Measurements from ENCODE around the gene MMP17. TPM values are rescaled to one million over a fixed set of nuclear protein-coding genes. Genes with fewer than 3 reads are reported as not detected.

The MMP17 gene
- total RNA-seq, 4 donors from 2014 or later = 1.3 to 3.1 (median 1.9) TPM

DNA sequence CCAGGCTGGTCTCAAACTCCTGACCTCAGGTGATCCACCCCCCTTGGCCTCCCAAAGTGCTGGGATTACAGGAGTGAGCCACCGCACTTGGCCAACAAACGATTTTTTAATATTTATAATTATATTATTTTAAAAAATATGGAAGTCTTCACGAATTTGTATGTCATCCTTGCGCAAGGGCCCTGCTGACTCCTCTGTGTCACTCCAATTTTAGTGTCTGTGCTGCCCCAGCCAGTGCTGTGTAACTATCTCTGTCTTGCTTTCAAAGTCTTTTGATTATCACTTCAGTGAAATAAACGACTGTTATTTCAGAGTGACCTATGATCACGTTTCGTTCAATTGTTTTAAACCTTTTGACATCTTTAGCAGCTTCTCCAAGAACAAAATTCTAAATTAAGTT is 13.1 kb upstream of the MMP17 start:
- no peak overlapping the region for H3K4me3 ChIP-seq
- no peaks in the 10 kb centered on the region for H3K36me3 ChIP-seq
- intact Hi-C loops (cut with DNase I) = no loop called here
- DNase-seq = no peak
- no peaks in the 10 kb centered on the region for H3K9me3 ChIP-seq
- H3K4me1 ChIP-seq = no peaks in the 10 kb centered on the region
- no peak overlapping the region for H3K27ac ChIP-seq
- WGBS, 2 donors = 79 to 81% methylated on average over 7 of the region's 7 CpGs
- TF ChIP-seq POLR2A (IDR thresholded peaks at IDR 0.05) = no peak
- TF ChIP-seq, protein P1, sequence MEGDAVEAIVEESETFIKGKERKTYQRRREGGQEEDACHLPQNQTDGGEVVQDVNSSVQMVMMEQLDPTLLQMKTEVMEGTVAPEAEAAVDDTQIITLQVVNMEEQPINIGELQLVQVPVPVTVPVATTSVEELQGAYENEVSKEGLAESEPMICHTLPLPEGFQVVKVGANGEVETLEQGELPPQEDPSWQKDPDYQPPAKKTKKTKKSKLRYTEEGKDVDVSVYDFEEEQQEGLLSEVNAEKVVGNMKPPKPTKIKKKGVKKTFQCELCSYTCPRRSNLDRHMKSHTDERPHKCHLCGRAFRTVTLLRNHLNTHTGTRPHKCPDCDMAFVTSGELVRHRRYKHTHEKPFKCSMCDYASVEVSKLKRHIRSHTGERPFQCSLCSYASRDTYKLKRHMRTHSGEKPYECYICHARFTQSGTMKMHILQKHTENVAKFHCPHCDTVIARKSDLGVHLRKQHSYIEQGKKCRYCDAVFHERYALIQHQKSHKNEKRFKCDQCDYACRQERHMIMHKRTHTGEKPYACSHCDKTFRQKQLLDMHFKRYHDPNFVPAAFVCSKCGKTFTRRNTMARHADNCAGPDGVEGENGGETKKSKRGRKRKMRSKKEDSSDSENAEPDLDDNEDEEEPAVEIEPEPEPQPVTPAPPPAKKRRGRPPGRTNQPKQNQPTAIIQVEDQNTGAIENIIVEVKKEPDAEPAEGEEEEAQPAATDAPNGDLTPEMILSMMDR (IDR thresholded peaks at IDR 0.05) = no peak
- H3K27me3 ChIP-seq = no peaks in the 10 kb centered on the region

DNA sequence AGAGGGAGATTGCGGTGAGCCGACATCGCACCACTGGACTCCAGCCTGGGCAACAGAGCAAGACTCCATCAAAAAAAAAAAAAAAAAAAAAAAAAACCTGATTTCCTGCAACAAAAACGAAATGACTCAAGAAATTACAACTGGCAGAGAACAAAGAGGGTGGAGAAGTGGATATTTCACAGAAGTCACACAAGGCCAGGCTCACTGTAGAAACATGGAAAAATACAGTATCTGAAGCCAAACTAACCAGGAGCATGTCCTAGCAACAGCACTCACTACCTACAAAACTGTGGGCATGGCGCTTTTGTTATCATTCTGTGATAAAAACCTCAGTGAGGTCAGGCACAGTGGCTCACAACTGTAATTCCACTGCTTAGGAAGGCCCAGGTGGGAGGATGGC is 11.7 kb upstream of the MMP17 start:
- TF ChIP-seq, protein P1 (IDR thresholded peaks at IDR 0.05) = no peak
- TF ChIP-seq POLR2A (IDR thresholded peaks at IDR 0.05) = no peak
- WGBS, 2 donors = 33 to 48% methylated on average over 2 to 5 of the region's 5 CpGs
- Histone ChIP-seq H3K36me3 (no peaks in the 10 kb centered on the region), H3K9me3 (no peaks in the 10 kb centered on the region), H3K27ac (no peak overlapping the region), H3K4me3 (no peak overlapping the region), H3K27me3 (no peaks in the 10 kb centered on the region), H3K4me1 (no peaks in the 10 kb centered on the region)
- no peak for DNase-seq
- intact Hi-C loops (cut with DNase I) = no loop called here

DNA sequence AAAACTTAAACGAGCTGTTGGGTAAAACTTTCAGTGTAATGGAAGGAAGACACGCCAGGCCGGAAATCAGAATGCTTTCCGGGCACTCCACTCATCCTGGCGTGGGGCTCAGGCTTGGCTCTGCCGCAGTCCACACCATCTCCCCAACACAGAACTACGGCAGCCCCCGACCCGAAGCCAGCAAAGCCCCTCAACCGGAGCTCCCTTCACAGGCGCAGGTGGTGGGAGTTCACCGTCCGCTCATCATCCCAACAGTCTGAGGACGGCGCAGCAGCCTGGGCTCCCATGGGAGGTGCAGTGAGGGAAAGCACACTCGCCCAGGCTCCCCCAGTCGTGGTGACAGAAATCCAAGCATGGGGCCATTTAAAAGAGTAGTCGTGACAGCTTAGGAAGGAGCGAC is 11.0 kb upstream of the MMP17 start:
- no peak overlapping the region for H3K27ac ChIP-seq
- no peak overlapping the region for H3K4me3 ChIP-seq
- no peaks in the 10 kb centered on the region for H3K9me3 ChIP-seq
- H3K36me3 ChIP-seq = no peaks in the 10 kb centered on the region
- no peak for TF ChIP-seq POLR2A (IDR thresholded peaks at IDR 0.05)
- TF ChIP-seq, protein P1 (IDR thresholded peaks at IDR 0.05) = no peak
- DNase-seq = no peak
- no peaks in the 10 kb centered on the region for H3K27me3 ChIP-seq
- H3K4me1 ChIP-seq = no peaks in the 10 kb centered on the region
- intact Hi-C loops (cut with DNase I) = no loop called here
- WGBS, 2 donors = 86 to 89% methylated on average over 10 to 16 of the region's 19 CpGs

DNA sequence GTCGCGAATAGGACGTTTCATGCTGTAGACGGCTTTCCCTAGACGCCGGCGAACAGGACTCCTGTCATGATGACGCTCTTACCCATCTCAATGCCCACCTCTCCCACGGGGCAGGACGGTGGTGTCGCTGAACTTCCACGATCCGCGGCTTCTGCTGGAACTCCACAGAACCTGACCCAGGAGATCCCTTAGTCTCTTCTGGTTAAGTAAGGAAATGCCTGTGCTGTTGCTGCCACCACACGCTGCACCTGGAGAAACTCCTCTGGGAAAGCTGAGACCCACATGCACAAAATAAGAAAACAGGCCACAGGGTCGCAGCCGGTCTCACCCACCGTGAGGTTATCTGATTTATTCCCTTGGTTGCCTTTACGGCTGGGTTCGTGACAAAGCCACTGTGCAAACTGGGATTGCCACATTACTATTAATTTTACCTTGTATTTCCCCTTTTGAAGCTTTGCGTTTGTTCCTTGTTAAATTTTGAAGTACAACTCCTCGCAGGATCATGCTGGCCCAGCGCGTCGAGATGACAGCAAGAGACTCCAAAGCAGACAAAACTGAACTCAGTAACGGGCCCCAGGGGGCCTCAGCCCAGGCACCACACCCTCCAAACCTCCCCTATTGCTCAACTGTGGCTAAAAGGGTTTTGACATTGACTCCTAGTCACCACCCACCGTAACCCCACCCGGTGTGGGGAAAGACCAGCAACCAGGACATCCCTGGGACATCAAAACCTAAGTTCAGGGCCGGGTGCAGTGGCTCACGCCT is 9.2 kb upstream of the MMP17 start:
- Histone ChIP-seq H3K27me3 (peaks cover 0 to 4% (median 0%) of the 10 kb centered on the region in 4 donors), H3K36me3 (no peaks in the 10 kb centered on the region), H3K9me3 (no peaks in the 10 kb centered on the region), H3K4me3 (no peak overlapping the region), H3K4me1 (no peaks in the 10 kb centered on the region), H3K27ac (no peak overlapping the region)
- intact Hi-C loops (cut with DNase I) = no loop called here
- WGBS, 2 donors = 82 to 87% methylated on average over 17 to 23 of the region's 30 CpGs
- no peak for TF ChIP-seq POLR2A (IDR thresholded peaks at IDR 0.05)
- TF ChIP-seq, protein P1 (IDR thresholded peaks at IDR 0.05) = no peak
- DNase-seq = no peak

DNA sequence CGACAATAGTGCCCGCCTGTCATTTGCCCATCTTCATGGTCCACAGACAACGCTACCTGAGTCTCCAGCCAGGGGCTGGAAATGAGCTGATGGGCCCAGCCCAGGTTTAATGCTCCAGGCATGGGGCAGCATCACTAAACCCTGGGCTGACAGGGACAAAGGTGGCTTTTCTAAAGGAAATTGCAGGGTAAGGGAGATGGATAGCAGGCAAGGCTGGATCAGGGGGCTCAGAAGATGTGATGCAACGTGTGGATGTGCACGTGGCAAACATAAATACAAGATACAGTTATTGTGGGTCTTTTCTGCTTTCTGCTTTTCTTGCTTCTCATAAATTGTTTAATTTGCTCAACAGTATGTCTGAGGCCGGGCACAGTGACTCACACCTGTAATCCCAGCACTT is 3.7 kb upstream of the MMP17 start:
- H3K4me3 ChIP-seq = no peak overlapping the region
- peaks cover 13 to 36% (median 17%) of the 10 kb centered on the region in 3 donors for H3K4me1 ChIP-seq
- TF ChIP-seq, protein P1 (IDR thresholded peaks at IDR 0.05) = no peak
- TF ChIP-seq POLR2A (IDR thresholded peaks at IDR 0.05) = no peak
- intact Hi-C loops (cut with DNase I) = loop anchor here (10.0 kb wide), 2 partner anchors 210 to 720 kb away; no protein-coding TSS in a partner anchor
- no peak for DNase-seq
- H3K36me3 ChIP-seq = no peaks in the 10 kb centered on the region
- H3K27ac ChIP-seq = no peak overlapping the region
- 68 to 71% methylated on average over 3 of the region's 6 CpGs for WGBS, 2 donors
- H3K27me3 ChIP-seq = peaks cover 0 to 56% (median 4%) of the 10 kb centered on the region in 4 donors
- no peaks in the 10 kb centered on the region for H3K9me3 ChIP-seq

All from esophagus squamous epithelium (tissue), 5 donors.